ENCODE results near the gene NUS1.
"Not testable (repeated sequence)": the region's sequence is repeated elsewhere in the genome, so short reads cannot be mapped to it uniquely, and the experiment has no call there.

NUS1 gene

GRCh38 chr6:117674991-117675657 lies at the start of gene NUS1:
Gene NUS1 (plus strand): TSS chr6:117675469. CDS start chr6:117675671, 202 bp downstream.
- DNase-seq (ENCODE audit: low spot score) = peak; percentile 98

DNA sequence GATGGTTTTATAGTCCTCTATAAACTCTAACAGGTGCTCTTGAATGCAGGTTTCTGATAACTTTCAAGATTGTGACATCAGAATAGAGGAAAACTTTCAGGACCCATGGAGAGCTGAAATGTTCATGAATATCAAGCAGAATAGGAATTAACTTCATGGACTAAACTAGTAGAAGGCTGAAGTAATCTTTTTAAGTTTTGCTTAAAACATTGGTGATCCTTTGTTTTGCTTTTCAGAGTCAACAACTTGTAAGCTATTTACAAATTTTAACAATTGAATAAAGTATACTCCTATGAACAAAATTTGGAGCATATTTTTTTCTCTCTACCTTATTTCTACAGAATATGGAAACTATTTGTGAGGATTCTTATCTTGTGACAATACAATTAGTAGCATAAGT lies 47.7 kb upstream of the NUS1 start:
- DNase-seq (ENCODE audit: low spot score) = no peak

- no peak for DNase-seq (ENCODE audit: low spot score)
These were observed 46.1 kb upstream of the NUS1 start for GRCh38 chr6:117629119-117629660.

GRCh38 chr6:117637770-117638169 lies 37.5 kb upstream of the NUS1 start:
- no peak for DNase-seq (ENCODE audit: low spot score)

DNA sequence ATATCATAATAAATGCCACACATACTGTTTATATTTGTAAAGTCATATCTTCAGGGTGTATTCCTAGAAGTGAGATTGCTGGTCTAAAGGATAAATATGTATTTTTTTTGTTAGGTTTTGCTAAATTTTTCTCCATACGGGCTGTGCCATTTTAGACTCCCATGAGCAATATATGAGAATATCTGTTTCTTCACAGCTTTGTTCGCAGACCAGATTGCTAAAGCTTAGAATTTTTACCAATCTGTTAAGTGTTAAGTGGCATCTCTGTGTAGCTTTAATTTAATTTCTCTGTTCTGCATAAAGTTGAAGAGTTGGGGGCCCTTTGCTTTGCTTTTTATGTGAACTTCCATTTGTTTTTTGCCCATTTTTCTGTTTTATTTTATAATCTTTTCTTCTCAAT lies 32.3 kb upstream of the NUS1 start:
- DNase-seq (ENCODE audit: low spot score) = peak; percentile 2

DNA sequence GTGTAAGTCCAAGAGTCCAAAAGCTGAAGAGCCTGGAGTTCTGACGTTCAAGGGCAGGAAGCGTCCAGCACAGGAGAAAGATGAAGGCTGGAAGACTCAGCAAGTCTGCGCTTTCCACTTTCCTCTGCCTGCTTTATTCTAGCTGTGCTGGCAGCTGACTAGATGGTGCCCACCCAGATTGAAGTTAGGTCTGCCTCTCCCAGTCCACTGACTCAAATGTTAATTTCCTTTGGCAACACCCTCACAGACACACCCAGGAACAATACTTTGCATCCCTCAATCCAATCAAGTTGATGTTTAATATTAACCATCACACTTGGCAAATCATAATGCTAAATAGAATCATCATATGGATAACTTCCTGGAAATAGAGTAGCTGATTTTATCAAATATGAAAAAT lies 23.3 kb upstream of the NUS1 start:
- not testable (repeated sequence) for DNase-seq (ENCODE audit: low spot score)

DNA sequence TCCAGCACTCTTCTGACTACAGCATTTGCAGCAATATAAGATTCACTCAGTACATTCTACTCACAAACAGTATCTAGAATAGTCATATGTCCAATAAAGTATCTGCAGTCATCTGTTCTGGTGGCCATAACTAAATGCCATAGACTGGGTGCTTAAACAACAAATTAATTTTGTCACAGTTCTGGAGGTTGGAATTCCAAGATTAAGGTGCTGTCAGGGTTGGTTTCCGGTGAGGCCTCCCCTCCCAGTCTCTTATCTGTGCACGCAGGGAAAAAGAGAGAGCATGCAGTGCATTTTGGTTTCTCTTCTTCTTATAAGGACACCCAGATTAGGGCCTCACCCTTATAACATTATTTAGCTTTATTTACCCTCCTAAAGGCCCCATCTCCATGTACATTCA lies 21.3 kb upstream of the NUS1 start:
- no peak for DNase-seq (ENCODE audit: low spot score)

DNA sequence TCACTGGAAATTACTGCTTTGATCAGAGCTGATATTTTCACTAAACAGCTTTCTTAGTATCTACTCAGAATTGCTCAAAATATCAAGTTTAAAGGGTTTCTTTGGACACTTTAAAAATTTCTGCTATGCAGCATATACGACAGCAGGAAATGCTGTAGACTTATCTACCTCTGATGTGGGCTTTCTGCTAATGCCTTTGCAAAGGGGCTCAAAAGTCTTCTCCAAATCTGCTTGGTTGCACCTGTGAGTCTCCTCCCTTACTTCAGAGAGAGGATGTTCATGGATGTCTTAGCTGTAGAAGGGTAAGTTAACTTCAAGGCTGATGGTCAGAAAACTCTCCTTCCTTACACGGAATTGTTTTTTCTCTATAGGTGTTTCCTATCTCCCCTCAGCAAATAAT lies 19.9 kb upstream of the NUS1 start:
- DNase-seq (ENCODE audit: low spot score) = no peak

GRCh38 chr6:117666881-117667280 lies 8.4 kb upstream of the NUS1 start:
- DNase-seq (ENCODE audit: low spot score) = no peak

DNA sequence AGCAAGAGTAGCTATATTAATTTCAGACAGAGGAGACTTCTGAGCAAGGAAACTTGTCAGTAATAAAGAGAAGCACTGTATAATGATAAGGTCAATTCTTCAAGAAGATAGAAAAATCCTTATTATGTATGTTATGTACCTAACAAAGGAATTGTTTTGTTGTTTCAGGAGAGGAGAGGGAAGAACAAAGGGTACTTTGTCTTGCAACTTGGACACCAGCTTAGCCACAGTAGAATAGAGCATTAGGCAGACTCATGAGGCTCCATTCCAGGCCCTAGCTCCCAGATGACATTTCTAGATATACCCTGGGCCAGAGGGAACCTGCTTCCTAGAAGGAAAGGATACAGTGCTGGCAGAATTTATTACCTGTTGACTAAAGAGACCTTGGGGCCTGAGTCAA lies 6.5 kb upstream of the NUS1 start:
- peak; percentile 23 for DNase-seq (ENCODE audit: low spot score)

GRCh38 chr6:117674503-117674902 lies 766 bp upstream of the NUS1 start:
- DNase-seq (ENCODE audit: low spot score) = no peak

DNA sequence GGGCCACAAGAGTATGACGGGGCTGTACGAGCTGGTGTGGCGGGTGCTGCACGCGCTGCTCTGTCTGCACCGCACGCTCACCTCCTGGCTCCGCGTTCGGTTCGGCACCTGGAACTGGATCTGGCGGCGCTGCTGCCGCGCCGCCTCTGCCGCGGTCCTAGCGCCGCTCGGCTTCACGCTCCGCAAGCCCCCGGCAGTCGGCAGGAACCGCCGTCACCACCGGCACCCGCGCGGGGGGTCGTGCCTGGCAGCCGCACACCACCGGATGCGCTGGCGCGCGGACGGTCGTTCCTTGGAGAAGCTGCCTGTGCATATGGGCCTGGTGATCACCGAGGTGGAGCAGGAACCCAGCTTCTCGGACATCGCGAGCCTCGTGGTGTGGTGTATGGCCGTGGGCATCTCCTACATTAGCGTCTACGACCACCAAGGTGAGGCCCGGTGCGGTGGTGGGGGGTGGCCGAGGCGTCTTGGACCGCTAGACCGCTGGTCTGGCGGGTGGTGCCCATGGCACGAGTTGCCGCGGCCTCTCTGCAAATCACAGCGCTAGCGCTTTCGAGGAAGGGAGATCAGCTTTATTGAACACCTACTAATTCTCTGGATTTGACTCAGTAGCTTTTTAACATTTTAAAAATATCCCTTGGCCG lies 511 bp downstream of the NUS1 start:
- DNase-seq (ENCODE audit: low spot score) = not testable (repeated sequence)

DNA sequence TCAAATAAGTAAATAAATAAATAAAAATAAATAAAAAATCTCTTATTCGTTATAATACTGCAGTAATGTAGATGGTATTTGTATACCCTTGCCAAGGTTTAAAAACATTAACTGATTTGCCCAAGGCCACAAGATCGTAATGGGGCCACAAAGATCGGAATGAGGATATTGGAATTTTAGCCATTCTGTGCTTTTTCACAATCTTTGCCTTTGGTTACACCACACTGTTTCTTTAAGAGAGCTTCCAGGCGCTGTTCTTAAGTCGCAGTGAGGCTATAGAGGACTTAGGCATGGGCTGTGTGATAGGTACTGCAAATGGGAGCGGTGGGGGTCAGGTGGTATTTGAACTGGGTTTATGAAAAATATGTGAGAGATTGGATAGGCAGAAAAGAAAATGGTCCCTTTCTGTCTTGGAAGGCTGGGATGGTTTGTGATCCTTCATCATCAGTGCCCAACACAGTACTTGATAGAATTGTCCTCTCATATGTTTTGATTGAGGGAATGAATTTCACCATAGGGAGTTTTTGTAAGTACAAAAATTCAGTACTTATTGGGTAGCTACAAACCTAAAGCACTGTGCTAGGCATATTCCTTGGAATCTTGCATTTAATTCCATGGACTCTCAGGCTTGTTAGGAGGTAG lies 1.4 kb downstream of the NUS1 start:
- no peak for DNase-seq (ENCODE audit: low spot score)

GRCh38 chr6:117677553-117678141 lies 2.4 kb downstream of the NUS1 start:
- DNase-seq (ENCODE audit: low spot score) = no peak

DNA sequence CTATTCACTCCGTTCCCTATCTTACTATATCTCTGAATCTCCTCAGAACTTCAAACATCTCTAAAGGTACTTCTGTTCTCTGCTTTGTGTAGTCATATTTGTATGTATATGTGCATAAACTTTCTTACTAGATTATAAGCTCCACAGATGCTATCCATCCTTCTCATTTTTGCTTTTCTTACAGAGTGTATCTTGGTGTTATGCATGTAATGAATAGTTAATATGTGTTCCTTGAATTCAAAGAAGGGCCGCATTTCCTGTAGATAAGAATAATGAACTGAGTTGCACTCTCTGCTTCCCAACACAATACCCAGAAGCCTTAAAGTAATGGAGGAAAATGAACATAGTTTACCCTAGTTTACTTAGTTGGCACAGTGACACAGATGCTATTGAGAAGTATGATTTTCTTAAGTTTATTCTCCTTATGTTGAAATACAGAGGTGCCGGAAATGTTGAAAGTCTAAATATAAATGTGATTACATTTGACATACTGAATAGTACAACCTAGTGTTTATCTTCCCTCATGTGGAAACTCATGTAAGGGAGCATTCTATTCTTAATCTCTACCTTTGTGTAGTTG lies 6.0 kb downstream of the NUS1 start:
- DNase-seq (ENCODE audit: low spot score) = no peak

DNA sequence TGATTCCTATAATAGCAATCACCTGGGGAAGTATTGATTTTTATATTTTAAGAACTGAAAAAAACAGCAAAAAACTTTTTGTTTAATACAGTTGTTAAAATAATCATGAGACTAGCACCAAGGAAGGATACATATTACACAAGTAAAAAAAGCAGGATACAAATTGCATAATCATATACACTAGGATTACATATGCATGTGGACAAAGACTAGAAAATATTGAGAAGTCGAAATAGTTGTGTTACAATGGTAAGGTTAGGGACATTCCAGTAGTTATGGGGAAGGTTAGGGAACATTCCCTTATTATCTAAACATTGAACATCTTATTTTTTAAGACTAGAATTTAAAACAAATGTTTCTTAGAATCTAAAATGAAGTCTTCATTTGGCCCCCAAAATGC lies 9.5 kb downstream of the NUS1 start:
- no peak for DNase-seq (ENCODE audit: low spot score)

- DNase-seq (ENCODE audit: low spot score) = no peak
These were observed 10.1 kb downstream of the NUS1 start for GRCh38 chr6:117685359-117685758.

DNA sequence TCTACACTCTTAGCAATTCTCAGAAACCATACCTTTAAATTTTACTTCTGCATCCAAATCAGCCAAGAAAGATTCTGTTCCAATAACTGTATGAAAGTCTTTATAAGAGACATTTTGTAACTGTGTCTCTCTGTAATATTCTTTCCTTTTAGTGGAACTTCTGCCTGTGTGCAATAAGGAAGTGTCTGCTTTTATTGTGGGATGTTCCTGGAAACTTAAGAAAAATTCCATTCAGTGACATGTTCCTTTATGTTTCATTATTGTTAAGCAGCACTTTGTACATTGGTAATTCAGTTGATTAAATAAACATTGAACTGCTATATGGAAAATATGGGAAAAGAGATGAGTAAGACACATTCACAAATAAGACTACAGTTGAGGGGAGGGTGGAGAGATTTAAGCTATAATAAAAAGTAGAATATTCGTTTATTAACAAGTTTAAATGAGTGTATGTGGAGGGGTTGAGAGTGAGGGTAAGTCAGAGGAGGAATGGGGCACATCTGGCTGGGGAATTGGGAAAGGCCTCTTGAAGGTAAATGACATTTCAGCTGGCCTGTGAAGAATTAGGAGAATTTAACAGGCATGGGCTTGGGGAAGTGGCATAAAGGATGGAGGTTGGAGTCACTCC lies 11.9 kb downstream of the NUS1 start:
- DNase-seq (ENCODE audit: low spot score) = no peak

DNA sequence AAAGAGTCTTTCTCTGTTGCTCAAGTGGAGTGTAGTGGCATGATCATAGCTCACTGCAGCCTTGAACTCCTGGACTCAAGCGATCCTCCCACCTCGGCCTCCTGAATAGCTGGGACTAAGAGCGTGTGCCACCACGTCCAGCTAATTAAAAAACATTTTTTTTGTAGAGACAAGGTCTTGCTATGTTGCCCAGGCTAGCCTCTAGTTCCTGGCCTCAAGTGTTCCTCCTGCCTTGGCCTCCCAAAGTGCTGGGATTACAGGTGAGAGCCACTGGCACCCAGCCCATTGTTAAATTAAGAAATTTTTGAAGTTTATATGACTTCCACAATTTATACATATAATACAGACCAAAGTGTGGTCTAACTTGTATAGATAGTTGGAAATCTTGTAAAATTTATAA lies 14.3 kb downstream of the NUS1 start:
- not testable (repeated sequence) for DNase-seq (ENCODE audit: low spot score)

DNA sequence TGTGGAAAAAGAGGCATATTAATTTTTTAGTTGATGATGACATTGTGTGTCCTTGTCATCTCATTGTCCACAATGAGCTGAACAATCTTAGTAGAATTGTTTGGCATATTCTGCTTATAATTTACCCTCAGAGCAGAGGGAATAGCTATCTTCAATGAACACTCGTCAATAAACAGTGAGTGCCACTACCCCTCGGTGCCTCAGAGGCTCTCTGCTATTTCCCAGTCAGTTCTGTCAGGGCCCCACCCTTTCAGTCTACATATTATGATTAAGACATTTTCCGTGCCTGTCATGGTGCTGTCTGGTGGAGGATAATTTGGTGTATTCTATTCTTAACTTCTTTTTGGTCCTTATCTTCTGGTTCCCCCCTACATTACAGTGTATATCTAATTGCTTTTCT lies 31.2 kb downstream of the NUS1 start:
- no peak for DNase-seq (ENCODE audit: low spot score)

GRCh38 chr6:117706936-117707509 lies 31.8 kb downstream of the NUS1 start:
- not testable (repeated sequence) for DNase-seq (ENCODE audit: low spot score)

DNA sequence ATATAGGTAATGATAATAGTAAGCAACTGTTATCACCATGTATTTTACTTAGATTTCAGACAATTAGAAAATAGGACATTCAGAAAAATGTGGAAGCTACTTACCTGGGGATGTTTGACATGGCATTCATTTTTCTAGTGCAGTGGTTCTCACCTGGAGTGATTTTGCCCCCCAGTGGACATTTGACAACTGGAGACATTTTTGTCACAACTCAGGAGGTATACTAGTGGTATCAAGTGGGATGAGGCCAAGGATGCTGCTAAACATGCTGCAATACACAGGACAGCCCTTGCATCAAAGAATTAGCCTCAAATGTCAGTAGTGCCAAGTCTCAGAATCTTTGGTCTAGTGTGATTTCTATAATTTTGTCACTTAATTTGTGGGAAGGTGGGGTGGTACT lies 36.1 kb downstream of the NUS1 start:
- DNase-seq (ENCODE audit: low spot score) = no peak
